NCI-H2227 (cell line): ENCODE data around the gene MRFAP1L1.
"Not testable (repeated sequence)": the region's sequence is repeated elsewhere in the genome, so short reads cannot be mapped to it uniquely, and the experiment has no call there.

Experiments used
- DNase-seq: peaks from one replicate; lab custom pipeline; 2025; ENCODE audit not compliant: unreplicated experiment; lab: John Stamatoyannopoulos, UW

Gene MRFAP1L1

DNA sequence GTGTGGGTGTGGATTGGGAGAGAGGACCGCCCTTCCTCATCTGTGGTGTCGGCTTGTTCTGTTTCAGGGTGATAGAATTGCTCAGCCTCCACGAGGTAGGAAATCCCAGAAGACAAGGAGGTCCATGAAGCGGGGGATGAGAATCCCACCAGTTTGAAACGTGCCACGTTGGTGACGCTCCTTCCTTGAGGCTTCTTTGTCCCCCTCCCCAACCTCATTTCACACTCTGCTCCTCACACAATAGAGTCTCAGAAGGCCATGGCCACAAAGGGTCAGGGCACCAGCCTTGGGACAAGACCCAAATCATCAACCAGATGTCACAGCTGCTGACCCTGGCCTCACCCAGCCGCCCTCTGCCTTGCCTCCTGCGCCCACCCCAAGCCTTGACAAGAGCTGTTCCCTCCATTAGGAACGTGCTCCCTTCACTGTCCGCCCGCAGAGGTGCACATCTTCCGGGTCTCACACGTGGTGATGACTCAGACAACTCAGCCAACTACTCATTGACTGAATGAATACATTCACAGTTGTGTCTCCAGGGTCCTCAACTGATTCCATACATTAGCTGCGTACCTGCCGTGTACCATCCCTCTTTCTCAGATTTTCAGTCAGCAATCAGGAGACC lies 24.6 kb upstream of the MRFAP1L1 start:
- DNase-seq: no peak

DNA sequence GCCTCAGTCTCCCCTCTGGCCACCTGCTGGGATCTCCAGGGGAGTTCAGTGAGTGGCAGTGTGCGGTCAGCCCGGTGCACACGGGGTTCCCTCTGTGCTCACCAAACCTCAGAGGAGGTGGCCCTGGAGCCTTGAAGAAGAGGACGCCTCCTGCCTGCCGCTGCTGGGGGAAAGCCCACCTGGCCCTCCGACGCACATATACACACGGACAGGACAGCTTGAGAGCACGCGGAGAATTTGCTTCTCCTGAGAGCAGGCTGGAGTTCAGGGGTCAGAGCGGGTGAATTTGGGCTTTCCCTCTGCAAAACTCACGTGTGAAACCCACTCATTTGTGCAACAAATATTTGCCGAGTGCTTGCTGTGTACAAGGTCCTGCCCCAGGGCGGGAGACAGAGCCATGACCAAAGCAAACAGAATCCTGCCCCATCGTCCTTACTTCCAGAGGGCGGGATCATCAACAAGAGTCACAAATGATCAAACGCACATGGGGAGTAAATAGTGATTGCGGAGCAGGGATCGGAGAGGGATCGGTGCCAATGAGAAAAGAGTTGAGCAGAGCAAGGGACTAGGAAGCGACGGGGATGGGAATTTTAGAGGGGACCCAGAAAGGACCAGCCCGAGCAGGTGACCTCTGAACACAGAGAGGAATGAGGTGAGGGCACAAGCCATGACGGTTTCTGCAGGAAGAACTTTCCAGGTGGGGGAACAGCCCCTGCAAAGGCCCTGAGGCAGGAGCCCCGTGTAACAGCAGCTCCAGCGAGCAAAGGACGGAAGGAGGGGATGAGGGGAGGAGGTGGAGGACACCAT lies 23.9 kb upstream of the MRFAP1L1 start:
- no peak for DNase-seq

DNA sequence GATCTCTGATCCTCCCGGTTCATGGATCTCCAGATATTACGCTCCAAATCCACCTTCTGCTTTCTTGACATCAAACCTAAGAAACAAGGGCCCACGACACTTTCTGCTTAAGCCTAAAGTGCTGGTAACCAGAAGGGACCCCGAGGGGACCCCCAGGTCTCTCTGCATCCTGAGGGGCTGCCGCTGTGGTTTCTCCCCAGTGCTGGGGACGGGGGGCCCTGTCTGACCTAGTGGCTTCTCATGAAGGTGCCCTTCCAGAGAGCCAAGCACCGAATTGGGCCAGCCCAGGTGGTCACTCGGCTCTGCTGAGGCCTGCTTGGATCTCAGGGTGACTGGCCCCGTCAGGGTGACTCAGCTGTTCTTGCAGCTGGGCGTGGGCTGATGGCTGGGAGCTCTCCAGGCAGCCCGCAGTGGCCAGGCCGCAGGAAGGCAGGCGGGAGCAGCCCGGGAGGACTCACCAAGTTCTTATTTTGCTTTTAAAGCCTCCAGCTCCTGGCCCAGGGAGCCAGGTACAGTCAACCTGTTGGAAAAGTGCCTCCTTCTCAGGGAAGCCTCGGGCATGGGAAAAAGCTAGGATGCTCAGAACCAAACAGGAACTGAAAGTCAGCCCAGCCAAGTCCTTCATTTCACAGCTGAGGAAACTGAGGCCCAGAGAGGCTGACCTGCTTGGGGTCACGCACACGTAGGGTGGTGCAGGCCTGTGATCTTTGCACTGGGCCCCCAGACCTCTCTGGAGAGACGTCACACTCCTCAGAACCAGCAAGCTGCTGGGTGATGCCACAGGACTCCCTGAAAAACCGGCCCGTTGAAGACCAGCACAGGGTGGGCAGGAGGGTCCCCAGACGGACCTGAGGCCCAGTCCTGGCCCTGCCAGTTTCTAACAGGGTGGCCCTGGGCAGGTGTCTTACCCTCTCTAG lies 23.0 kb upstream of the MRFAP1L1 start:
- DNase-seq: no peak

DNA sequence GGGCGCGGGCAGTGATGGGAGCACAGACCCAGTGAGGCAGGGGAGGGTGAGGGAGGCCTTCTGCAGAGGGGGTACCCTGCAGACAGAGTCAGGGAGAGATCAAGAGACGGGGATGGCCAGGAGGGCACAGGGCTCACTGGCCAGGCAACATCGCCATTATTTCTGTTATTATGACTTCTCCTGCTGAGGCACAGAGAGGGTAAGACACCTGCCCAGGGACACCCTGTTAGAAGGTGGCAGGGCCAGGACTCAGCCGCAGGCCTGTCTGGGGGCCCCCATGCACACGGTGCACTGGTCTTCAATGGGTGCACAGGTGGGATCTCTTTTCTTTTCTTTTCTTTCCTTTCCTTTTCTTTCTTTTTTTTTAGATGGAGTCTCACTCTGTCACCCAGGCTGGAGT lies 22.1 kb upstream of the MRFAP1L1 start:
- no peak for DNase-seq

DNA sequence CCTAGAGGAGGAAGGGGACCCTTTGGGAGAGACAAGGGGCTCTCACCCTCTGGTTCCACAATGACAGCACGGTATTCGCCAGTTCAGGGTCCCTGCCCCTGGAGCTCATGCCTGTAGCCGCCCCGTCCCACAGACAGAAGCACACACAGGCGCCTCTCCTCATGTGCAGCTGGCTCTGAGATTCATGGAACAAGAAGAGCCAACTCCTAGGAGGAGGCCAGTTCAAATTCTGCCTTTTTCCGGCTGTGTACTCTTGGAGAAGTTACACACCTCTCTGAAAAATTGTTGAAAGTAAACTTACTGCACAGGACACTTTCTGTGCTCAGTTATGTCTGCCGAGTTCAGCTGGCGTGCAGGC lies 21.6 kb upstream of the MRFAP1L1 start:
- no peak for DNase-seq

DNA sequence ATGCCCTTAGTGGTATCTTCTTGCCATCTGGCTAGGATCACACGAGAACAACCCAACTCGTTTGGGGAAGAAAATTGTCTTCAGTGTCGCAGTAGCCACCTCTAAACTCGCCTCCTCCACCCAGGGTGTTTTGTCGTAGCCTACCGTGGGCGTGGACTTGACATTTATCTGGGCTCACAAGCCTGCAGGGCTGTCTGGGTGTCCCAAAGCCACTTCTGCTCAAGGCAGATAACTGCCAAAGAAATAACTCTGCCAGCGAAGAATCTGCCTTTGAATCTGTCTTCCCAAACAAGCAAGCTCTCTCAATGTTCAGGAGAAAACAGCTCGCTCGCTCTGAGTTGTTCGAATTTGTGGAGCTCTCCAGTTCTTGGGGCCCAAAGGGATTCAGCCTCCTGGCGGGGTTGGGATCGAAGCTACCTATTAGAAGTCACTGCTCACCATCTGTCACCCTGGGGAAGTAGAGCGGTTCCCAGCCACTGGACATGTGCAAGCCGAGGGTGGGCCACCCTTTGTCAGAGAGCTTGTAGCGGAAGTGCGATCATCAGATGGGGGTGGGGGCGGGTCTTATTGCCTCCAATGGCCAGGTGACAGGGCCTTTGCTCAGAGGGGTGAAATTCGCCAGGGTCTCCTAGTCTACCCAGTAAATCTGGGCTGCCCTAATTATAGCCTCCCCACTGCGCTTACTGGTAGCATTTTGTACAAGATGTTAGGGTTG lies 21.1 kb upstream of the MRFAP1L1 start:
- peak; percentile 6 for DNase-seq

DNA sequence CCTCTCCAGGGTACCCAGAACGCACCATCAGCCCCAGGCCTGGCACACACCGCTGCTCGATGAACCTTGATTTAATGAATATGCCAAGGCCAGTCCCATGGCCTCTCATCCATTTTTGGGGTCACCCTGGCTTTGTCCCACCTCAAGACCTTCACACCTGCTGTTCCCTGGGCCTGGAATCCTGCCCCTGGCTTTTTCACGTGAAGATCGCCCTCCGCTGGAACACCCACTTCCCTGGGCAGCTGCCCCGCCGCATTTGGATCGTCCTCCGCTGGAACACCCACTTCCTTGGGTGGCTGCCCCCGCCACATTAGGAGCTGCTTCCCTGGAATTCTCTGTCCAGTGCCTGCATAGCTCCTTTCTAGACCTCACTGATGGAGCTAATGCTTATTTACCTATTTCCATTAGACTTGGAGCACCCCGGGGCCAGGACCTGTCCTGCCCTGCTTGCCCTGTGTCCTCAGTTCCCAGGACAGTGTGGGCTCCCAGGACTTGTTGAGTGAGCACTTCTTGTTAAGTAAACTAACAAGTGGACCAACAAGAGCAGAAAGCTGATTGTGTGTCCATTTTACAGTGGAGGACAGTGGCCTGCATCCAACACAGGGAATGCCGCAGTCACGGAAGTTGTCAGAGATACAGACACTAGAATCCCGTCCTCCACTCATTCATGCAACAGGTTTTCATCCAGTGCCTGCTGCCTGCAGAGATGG lies 18.8 kb upstream of the MRFAP1L1 start:
- no peak for DNase-seq

DNA sequence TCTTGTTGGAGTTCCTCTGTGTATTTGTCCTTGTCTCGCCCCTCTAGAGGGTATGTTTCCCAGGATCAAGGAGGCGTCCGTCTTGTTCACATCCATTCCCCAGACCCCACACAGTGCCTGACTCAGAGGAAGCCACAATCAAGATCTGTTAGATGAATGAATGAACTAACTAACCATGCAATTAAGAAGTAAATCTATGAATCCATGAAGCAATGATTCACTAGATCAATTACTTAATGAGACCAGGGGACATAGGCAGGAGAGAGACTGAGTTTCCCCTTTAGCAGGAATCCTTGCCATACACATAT lies 18.2 kb upstream of the MRFAP1L1 start:
- no peak for DNase-seq

DNA sequence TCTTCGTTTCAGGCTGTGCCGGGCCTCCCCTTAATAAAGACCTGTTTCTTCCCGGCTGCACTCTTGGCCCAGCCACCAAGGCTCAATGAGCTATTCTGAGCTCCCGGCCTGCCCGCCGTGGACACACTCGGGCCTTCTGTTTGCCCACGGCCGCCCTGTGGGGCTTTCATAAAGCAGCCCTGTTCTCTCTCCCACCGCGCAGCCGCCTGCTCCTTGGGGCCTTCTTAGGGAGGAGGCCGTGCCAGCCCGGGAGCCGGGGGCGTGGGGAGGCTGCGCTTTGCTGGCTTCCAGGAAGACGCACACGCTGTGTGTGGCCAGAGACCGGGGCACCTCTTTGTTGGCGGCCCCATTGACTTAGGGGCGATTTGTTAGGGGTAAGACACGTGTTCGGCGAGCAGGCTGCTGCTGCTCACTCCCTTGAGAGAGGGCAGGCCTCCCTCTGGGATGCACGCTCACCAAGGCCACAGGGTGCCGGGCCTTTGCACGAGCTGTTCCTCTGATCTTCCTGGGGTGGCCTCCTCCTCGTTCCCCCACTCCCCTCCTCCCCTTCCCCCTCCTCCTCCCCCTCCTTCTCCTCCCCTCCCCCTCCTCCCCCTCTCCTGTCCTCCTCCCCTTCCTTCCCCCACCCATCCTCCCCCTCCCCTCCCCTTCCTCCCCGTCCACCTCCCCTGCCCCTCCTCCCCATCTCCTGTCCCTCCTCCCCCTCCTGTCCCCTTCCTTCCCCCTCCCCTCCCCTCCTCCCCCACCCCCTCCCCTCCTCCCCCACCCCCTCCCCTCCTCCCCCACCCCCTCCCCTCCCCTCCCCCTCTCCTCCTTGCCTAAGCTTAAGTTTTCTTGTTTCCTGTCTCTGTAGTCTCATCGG lies 17.6 kb upstream of the MRFAP1L1 start:
- DNase-seq: peak; percentile 15

DNA sequence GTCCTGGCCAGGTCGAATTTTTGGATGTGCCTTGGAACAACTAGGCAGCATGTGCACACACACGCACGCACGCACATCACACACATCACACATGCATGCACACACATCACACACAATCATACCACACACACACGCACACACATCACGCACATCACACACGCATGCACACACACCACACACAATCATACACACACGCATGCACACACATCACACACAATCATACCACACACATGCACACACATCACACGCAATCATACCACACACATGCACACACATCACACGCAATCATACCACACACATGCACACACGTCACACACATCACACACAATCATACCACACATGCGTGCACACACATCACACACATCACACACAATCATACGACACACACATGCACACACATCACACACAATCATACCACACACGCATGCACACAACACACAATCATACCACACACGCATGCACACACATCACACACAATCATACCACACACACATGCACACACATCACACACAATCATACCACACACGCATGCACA lies 15.8 kb upstream of the MRFAP1L1 start:
- not testable (repeated sequence) for DNase-seq

DNA sequence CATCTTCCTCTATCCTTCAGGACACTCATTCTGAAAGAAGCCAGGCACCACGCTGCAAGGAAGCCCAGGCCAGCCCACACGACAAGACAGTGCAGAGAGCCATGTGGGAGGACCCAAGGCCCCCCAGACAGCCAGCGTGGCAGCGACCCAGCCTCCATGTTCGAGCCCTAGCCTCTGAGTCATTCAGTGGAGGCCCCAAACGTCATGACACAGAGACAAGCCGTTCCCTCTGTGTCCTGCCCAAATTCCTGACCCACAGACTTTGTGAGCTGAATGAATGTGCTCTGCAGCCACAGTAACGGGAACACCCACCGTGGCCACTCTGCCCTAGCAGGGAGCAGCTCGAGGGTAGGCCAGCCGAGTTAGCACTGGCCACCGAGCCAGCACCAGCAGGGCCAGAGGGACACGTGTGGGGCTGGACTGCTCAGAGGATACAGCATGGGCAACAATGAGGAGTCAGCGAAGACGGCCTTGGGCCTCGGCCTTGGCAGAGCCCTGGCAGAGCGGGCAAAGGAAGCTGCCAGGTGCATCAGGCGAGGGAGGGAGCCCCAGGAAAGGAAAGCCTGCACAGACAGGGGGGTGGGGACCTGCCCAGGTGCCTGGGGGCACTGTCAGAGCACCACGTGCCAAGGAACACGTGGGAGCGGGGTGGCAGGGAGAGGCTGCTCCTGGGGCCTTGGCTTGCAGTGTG lies 14.9 kb upstream of the MRFAP1L1 start:
- no peak for DNase-seq

DNA sequence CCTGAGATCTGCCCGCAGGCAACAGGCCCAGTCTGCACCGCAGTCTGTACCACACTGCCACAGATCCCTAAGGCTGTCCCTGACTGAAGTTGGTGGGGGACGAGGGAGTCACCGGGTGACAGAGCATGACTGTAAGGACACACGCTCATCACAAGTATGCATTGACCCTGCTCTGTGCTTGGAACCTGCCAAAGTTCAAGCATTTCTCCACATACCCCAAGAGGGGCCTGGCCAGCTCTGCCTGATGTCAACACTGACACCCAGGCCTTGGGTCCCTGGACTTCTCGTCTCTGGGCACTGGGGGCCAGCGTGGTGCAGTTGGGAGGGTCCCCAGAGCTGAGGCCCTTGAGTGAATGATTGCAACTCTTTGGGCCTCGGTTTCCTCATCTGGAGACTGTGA lies 14.2 kb upstream of the MRFAP1L1 start:
- DNase-seq: no peak

DNA sequence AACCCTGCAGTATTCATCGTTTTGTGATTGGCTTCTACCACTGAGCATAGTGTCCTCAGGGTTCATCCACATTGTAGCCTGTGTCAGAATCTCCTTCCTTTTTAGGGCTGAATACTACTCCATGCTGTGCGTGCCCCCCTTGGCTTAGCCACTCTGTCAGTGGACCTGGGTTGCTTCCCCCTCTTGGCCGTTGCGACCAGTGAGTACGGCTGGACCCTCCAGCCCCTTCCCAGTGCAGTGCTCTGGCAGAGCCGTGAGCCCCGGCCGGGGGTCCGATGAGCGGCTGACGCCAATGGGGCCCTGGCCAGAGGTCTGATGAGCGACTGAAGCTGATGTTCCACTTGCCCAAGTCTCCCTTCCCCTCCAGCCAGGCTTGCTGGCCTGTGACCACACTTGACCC lies 13.2 kb upstream of the MRFAP1L1 start:
- no peak for DNase-seq

DNA sequence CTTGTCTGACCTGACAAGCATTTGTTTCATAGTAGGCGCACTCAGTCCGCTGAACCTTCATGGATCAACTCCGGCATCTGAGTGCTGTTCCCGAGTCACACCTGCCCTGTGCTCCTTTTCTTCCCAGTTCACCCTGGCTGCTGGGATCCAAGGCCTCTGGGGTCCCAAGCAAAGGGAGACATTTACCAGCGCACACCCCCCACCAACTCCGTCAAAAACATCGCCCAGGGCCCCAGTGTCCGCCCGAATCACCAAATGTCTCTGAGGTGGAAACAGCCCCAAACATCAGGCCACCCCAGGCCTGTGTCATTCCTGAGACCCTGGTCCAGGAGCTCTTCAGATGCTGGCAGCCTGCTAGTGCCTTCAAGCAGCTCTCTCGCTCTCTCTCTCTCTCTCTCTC lies 11.5 kb upstream of the MRFAP1L1 start:
- DNase-seq: no peak

DNA sequence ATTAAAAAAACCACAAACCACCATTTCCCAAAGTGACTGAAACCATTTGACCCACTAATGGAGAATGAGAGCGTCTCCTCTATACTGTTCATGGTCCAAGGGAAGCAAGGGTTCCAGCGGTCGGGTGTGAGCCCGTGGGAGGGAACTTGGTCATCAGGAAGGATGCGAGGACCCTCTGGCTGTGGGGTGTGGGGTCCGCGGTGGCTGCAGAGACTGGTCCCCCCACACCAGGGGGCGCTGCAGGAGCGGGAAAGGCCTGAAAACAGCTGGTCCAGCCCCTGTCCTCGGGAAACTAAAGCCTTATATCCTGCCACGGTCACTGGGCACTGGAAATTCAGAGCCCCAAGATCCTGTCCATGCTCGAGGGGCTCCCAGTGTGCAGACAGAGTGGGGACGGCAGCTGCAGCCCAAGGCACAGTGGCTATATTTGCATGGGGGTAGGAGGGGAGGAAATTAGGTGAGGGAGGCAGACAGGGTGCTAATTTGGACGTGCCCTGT lies 10.6 kb upstream of the MRFAP1L1 start:
- DNase-seq: peak; percentile 85

DNA sequence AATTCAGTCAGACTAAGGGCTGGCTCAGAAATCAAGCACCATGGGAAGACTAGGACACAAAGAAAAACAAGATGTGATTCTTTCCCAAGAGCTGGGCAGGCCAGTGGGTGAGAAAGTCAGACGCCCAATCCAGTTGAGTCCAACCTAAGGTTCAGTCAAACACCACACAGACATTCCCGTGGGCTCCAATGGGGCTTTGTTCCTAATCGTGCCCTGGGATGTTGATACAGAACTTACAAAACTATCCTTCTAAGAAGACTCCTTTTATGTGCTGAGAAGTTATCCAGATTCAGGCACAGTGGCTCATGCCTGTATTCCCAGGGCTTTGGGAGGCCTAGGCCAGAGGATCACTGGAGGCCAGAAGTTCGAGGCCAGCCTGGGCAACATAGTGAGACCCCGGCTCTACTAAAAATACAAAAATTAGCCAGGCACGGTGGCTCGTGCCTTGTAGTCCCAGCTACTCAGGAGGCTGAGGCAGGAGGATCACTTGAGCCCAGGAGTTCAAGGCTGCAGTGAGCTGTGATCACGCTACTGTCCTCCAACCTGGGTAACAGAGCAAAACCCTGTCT lies 10.0 kb upstream of the MRFAP1L1 start:
- DNase-seq: no peak

DNA sequence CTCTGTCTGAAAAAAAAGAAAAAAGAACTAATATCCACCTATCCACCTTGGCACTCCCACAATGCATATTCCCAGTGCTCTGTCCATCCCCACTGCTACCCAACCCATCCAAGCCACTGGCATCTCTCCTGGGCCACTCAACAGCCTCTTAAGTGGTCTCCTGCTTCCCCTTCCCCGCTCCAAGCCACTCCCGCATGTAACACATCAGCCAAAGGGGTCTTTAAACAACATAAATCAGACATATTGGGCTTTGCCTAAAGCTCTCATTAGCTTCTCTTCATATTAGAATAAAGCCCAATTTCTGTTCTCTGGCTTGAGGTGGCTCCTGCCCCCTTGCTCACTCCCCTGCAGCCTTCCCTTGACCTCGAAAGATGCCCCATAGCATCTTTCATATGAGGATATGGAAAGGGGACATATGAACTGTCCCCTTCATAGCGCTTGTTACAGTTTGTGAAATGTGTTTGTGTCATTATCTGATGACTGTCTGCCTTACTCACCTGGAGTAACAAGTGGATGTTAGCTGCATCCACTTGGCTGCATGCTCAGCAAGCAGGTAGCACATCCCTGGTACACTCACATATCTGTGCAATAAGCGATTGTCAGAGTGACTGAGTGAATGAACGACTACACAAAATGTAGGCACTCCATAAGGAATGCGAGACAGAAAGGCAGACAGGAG lies 9.4 kb upstream of the MRFAP1L1 start:
- DNase-seq: no peak
